Gastroesophageal sphincter (tissue), 4 donors: ENCODE data around the gene RPRM. TPM values are rescaled to one million over a fixed set of nuclear protein-coding genes. Genes with fewer than 3 reads are reported as not detected.
"Not testable (repeated sequence)": the region's sequence is repeated elsewhere in the genome, so short reads cannot be mapped to it uniquely, and the experiment has no call there.

Experiments used
- ATAC-seq: fragments of 150-250 bp; one replicate; pipeline ENCODE4 v1.9.1; 2016; ENCODE audit warnings: mild to moderate bottlenecking, moderate library complexity
- H3K27ac ChIP-seq, 4 donors: fragments of 200-600 bp; sonication (generic) in 3 of 4; 1 replicate in 3 of 4; 2 replicates in 1 of 4; pipeline ENCODE4 v1.5.1; 2016 to 2019
- H3K27me3 ChIP-seq: fragments of 200-600 bp; sonication (generic); one replicate; pipeline ENCODE4 v1.5.1; 2019
- H3K36me3 ChIP-seq, 2 donors: fragments of 200-600 bp; sonication (generic); one replicate each; pipeline ENCODE4 v1.5.1; 2019; ENCODE audit warnings: control low read depth in 1 of 2
- H3K4me1 ChIP-seq, 3 donors: fragments of 200-600 bp; sonication (generic); 1 replicate in 2 of 3; 2 replicates in 1 of 3; pipeline ENCODE4 v1.5.1; 2016 to 2019; ENCODE audit warnings: control low read depth in 2 of 3
- H3K4me3 ChIP-seq, 2 donors: fragments of 200-600 bp; sonication (generic); one replicate each; pipeline ENCODE4 v1.5.1; 2019; ENCODE audit warnings: mild to moderate bottlenecking in 1 of 2, moderate library complexity in 1 of 2
- H3K9me3 ChIP-seq, 3 donors: fragments of 200-600 bp; sonication (generic); one replicate each; pipeline ENCODE4 v1.5.1; 2017 to 2019; ENCODE audit warnings: control low read depth in 2 of 3
- CTCF ChIP-seq, 4 experiments: fragments of 200-600 bp in 2 of 4; fragments of 450-650 bp in 2 of 4; sonication (generic) in 1 of 4; IDR thresholded peaks; one replicate each; pipeline ENCODE4 v1.5.1; 2017 to 2019; ENCODE audit warnings: antibody characterized with exemption in 4 of 4, mild to moderate bottlenecking in 2 of 4, moderate library complexity in 2 of 4
- EP300 ChIP-seq: sonication (generic); formaldehyde crosslinking; IDR thresholded peaks from one replicate; pipeline ENCODE4 v1.6.1; 2017; ENCODE audit warnings: antibody characterized with exemption, mild to moderate bottlenecking
- POLR2A ChIP-seq, 2 donors: fragments of 450-650 bp; IDR thresholded peaks; one replicate each; pipeline ENCODE4 v1.6.1; 2017; ENCODE audit warnings: antibody characterized with exemption in 2 of 2, mild to moderate bottlenecking in 2 of 2, moderate library complexity in 1 of 2
- POLR2AphosphoS5 ChIP-seq: sonication (generic); formaldehyde crosslinking; IDR thresholded peaks from one replicate; pipeline ENCODE4 v1.6.1; 2017; ENCODE audit warnings: antibody characterized with exemption
- WGBS, 2 donors: methylation state at CpG; one replicate each; pipeline ENCODE4 v1.1.5; 2018; ENCODE audit warnings: low coverage in 1 of 2; 5-methylcytosine and 5-hydroxymethylcytosine counted together
- total RNA-seq, 4 donors: library from RNA; depleted of rRNA; stranded (reverse); fragments of >200 nt; gene quantifications; one replicate each; pipeline ENCODE4 v1.1.0, GENCODE V29; 2016

Gene RPRM
- total RNA-seq, 4 donors from 2014 or later: 1.2 to 6.6 (median 3.9) TPM

GRCh38 chr2:153509133-153509532, 30.6 kb upstream of the RPRM start:
- no peak for TF ChIP-seq POLR2AphosphoS5
- TF ChIP-seq CTCF (IDR thresholded peaks at IDR 0.05): no peak
- 89 to 100% methylated on average over 3 to 9 of the region's 15 CpGs for WGBS, 2 donors
- H3K4me1 ChIP-seq: no peaks in the 10 kb centered on the region
- H3K36me3 ChIP-seq: no peaks in the 10 kb centered on the region
- no peak overlapping the region for H3K4me3 ChIP-seq
- H3K27ac ChIP-seq: no peak overlapping the region
- H3K9me3 ChIP-seq: peaks cover 0 to 20% (median 0%) of the 10 kb centered on the region in 3 donors
- ATAC-seq: no peak
- peaks cover 8% of the 10 kb centered on the region for H3K27me3 ChIP-seq

- H3K4me3 ChIP-seq, H3K36me3 ChIP-seq, ATAC-seq, H3K27ac ChIP-seq, H3K4me1 ChIP-seq, H3K27me3 ChIP-seq: not testable (repeated sequence)
- H3K9me3 ChIP-seq: peaks cover 0 to 20% (median 0%) of the 10 kb centered on the region in 3 donors
Observed at GRCh38 chr2:153506499-153506898, 27.9 kb upstream of the RPRM start.

- no peak overlapping the region for H3K27ac ChIP-seq
- peaks cover 14% of the 10 kb centered on the region for H3K27me3 ChIP-seq
- no peaks in the 10 kb centered on the region for H3K9me3 ChIP-seq
- no peaks in the 10 kb centered on the region for H3K4me1 ChIP-seq
- 71% methylated on average over 1 of the region's 5 CpGs; no CpG with 5 or more reads in 1 of the 2 donors for WGBS, 2 donors
- no peaks in the 10 kb centered on the region for H3K36me3 ChIP-seq
- TF ChIP-seq CTCF (IDR thresholded peaks at IDR 0.05) (no peak), EP300 (no peak), POLR2A (IDR thresholded peaks at IDR 0.05) (no peak), POLR2AphosphoS5 (no peak)
- no peak overlapping the region for H3K4me3 ChIP-seq
- no peak for ATAC-seq
Observed at GRCh38 chr2:153499439-153499838, 20.9 kb upstream of the RPRM start.

GRCh38 chr2:153497938-153498629, 19.5 kb upstream of the RPRM start:
- Histone ChIP-seq H3K4me3 (no peak overlapping the region), H3K27me3 (peaks cover 14% of the 10 kb centered on the region), H3K4me1 (no peaks in the 10 kb centered on the region), H3K9me3 (no peaks in the 10 kb centered on the region), H3K27ac (no peak overlapping the region), H3K36me3 (no peaks in the 10 kb centered on the region)
- 64 to 84% methylated on average over 3 to 6 of the region's 14 CpGs for whole genome bisulfite sequencing, 2 donors
- TF ChIP-seq CTCF (IDR thresholded peaks at IDR 0.05) (no peak), EP300 (no peak), POLR2AphosphoS5 (no peak), POLR2A (IDR thresholded peaks at IDR 0.05) (no peak)
- ATAC-seq: no peak

- TF ChIP-seq POLR2A (IDR thresholded peaks at IDR 0.05) (no peak), POLR2AphosphoS5 (no peak), CTCF (IDR thresholded peaks at IDR 0.05) (no peak), EP300 (no peak)
- Histone ChIP-seq H3K27ac (no peak overlapping the region), H3K4me1 (no peaks in the 10 kb centered on the region), H3K36me3 (no peaks in the 10 kb centered on the region), H3K9me3 (no peaks in the 10 kb centered on the region), H3K27me3 (peaks cover 14% of the 10 kb centered on the region), H3K4me3 (no peak overlapping the region)
- ATAC-seq: no peak
- WGBS, 2 donors: 0 to 11% methylated on average over 1 of the region's 1 CpG
Observed at GRCh38 chr2:153495725-153496124, 17.2 kb upstream of the RPRM start.
